ENCODE measurements around the gene ADGRG1. TPM values are rescaled to one million over a fixed set of nuclear protein-coding genes. Genes with fewer than 3 reads are reported as not detected.

ADGRG1 gene
- total and polyA plus RNA-seq, 2 donors (not counting 1 experiment from before 2014, with no cell fraction given): 0.20 to 0.61 TPM

DNA sequence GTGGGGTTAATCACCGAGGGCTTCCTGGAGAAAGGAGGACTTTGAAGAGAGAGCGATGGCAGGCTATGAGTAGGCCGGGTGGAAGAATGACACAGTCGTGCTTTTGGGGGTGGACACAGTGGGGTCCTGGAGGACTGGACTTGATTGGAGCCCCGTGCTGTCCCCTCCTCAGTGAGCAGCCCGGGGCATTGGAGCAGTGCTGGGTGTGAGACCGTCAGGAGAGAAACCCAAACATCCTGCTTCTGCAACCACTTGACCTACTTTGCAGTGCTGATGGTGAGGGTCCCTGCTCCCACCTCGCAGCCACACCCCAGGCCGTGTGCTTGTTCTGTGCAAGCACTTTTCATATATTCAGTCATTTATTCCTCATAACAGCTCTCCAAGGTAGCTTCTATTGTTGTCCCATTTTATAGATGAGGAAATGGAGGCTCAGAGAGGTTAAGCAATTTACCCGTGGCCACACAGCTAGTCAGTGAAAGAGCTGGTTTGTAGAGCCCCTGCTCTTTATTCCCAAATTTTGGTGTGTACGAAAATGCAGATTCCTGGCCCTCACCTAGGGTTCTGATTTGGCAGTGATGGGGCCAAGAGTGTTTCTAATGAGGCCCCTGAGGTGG lies 28.0 kb downstream of the ADGRG1 start:
- Mint-ChIP-seq H3K27me3 (peaks cover 5% of the 10 kb centered on the region), H3K4me3 (no peak overlapping the region), H3K27ac (no peak overlapping the region), H3K9me3 (ENCODE audit: insufficient read depth) (no peaks in the 10 kb centered on the region), H3K4me1 (no peaks in the 10 kb centered on the region)
- H3K79me2 ChIP-seq (ENCODE audit: control insufficient read depth, insufficient read depth, low read length): no peaks in the 10 kb centered on the region
- CTCF ChIA-PET: no interaction called here
- intact Hi-C loops (cut with micrococcal nuclease): no loop called here
- POLR2A ChIA-PET: interaction anchor here (0.6 kb wide), 1 partner anchor 37 kb away, joined by 3 read pairs; no protein-coding TSS in a partner anchor
- no peak overlapping the region for H3K4me2 ChIP-seq (replicated peaks; ENCODE audit: low read depth, low read length, poor library complexity, severe bottlenecking)
- WGBS (ENCODE audit: insufficient coverage): 94% methylated on average over 7 of the region's 11 CpGs
- H3K36me3 ChIP-seq (replicated peaks in 1 of 2; ENCODE audit: control extremely low read depth in 1 of 2, control insufficient read depth in 1 of 2, extremely low read depth in 1 of 2, insufficient read depth in 2 of 2, low read length in 1 of 2): no peaks in the 10 kb centered on the region
- no peak overlapping the region for H3K4me3 ChIP-seq (ENCODE audit: control extremely low read depth in 1 of 5, extremely low read depth in 1 of 5, insufficient read depth in 1 of 5, low read depth in 2 of 5, low read length in 4 of 5)
- ATAC-seq (ENCODE audit: low read depth) (no peak), DNase-seq (no peak)
- H3K27me3 ChIP-seq (replicated peaks in 1 of 4; ENCODE audit: control extremely low read depth in 1 of 4, control insufficient read depth in 3 of 4, insufficient read depth in 4 of 4, low read length in 3 of 4): no peaks in the 10 kb centered on the region
- no peak overlapping the region for H3K9ac ChIP-seq (ENCODE audit: low read length)
- TF ChIP-seq EZH2 (IDR thresholded peaks at IDR 0.05; ENCODE audit: borderline replicate concordance, insufficient read depth, low read depth, low read length, poor library complexity, severe bottlenecking): no peak
- TF ChIP-seq, protein P1, sequence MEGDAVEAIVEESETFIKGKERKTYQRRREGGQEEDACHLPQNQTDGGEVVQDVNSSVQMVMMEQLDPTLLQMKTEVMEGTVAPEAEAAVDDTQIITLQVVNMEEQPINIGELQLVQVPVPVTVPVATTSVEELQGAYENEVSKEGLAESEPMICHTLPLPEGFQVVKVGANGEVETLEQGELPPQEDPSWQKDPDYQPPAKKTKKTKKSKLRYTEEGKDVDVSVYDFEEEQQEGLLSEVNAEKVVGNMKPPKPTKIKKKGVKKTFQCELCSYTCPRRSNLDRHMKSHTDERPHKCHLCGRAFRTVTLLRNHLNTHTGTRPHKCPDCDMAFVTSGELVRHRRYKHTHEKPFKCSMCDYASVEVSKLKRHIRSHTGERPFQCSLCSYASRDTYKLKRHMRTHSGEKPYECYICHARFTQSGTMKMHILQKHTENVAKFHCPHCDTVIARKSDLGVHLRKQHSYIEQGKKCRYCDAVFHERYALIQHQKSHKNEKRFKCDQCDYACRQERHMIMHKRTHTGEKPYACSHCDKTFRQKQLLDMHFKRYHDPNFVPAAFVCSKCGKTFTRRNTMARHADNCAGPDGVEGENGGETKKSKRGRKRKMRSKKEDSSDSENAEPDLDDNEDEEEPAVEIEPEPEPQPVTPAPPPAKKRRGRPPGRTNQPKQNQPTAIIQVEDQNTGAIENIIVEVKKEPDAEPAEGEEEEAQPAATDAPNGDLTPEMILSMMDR (IDR thresholded peaks at IDR 0.05): no peak
- H3K27ac ChIP-seq (ENCODE audit: low read length in 2 of 2): no peak overlapping the region
- peaks cover 0 to 7% (median 0%) of the 10 kb centered on the region in 3 donors for H3K9me3 ChIP-seq (ENCODE audit: control extremely low read depth in 1 of 3, control insufficient read depth in 2 of 3, insufficient read depth in 1 of 3, low read length in 2 of 3)
- no peaks in the 10 kb centered on the region for H4K20me1 ChIP-seq (ENCODE audit: control insufficient read depth, insufficient read depth, low read length, poor library complexity, severe bottlenecking)
- H3K4me1 ChIP-seq (ENCODE audit: control insufficient read depth in 2 of 2, insufficient read depth in 2 of 2, low read length in 2 of 2): no peaks in the 10 kb centered on the region
- no peak overlapping the region for H2AFZ ChIP-seq (ENCODE audit: insufficient read depth, low read depth, low read length, poor library complexity, severe bottlenecking)

- no peaks in the 10 kb centered on the region for H3K9me3 Mint-ChIP-seq (ENCODE audit: insufficient read depth)
- Histone ChIP-seq H3K27me3 (replicated peaks in 1 of 4; ENCODE audit: control extremely low read depth in 1 of 4, control insufficient read depth in 3 of 4, insufficient read depth in 4 of 4, low read length in 3 of 4) (no peaks in the 10 kb centered on the region), H3K9me3 (ENCODE audit: control extremely low read depth in 1 of 3, control insufficient read depth in 2 of 3, insufficient read depth in 1 of 3, low read length in 2 of 3) (peaks cover 0 to 11% (median 0%) of the 10 kb centered on the region in 3 donors), H3K4me2 (replicated peaks; ENCODE audit: low read depth, low read length, poor library complexity, severe bottlenecking) (no peak overlapping the region), H3K4me3 (ENCODE audit: control extremely low read depth in 1 of 5, extremely low read depth in 1 of 5, insufficient read depth in 1 of 5, low read depth in 2 of 5, low read length in 4 of 5) (no peak overlapping the region), H3K4me1 (ENCODE audit: control insufficient read depth in 2 of 2, insufficient read depth in 2 of 2, low read length in 2 of 2) (no peaks in the 10 kb centered on the region), H3K27ac (ENCODE audit: low read length in 2 of 2) (no peak overlapping the region), H3K36me3 (replicated peaks in 1 of 2; ENCODE audit: control extremely low read depth in 1 of 2, control insufficient read depth in 1 of 2, extremely low read depth in 1 of 2, insufficient read depth in 2 of 2, low read length in 1 of 2) (no peaks in the 10 kb centered on the region), H2AFZ (ENCODE audit: insufficient read depth, low read depth, low read length, poor library complexity, severe bottlenecking) (no peak overlapping the region), H3K79me2 (ENCODE audit: control insufficient read depth, insufficient read depth, low read length) (no peaks in the 10 kb centered on the region), H3K9ac (ENCODE audit: low read length) (no peak overlapping the region), H4K20me1 (ENCODE audit: control insufficient read depth, insufficient read depth, low read length, poor library complexity, severe bottlenecking) (no peaks in the 10 kb centered on the region)
- H3K4me1 Mint-ChIP-seq: no peaks in the 10 kb centered on the region
- intact Hi-C loops (cut with micrococcal nuclease): no loop called here
- DNase-seq (no peak), ATAC-seq (ENCODE audit: low read depth) (no peak)
- WGBS (ENCODE audit: insufficient coverage): 87% methylated on average over 8 of the region's 13 CpGs
- no peak overlapping the region for H3K4me3 Mint-ChIP-seq
- peaks cover 5% of the 10 kb centered on the region for H3K27me3 Mint-ChIP-seq
- no peak overlapping the region for H3K27ac Mint-ChIP-seq
- ChIA-PET POLR2A (no interaction called here), CTCF (no interaction called here)
- TF ChIP-seq EZH2 (IDR thresholded peaks at IDR 0.05; ENCODE audit: borderline replicate concordance, insufficient read depth, low read depth, low read length, poor library complexity, severe bottlenecking): no peak
Measured at GRCh38 chr16:57657228-57657627, 28.8 kb downstream of the ADGRG1 start.

All from B cell (primary cell).